ENCODE measurements around the gene COX7A2L.
"Not testable (repeated sequence)": the region's sequence is repeated elsewhere in the genome, so short reads cannot be mapped to it uniquely, and the experiment has no call there.

The COX7A2L gene

DNA sequence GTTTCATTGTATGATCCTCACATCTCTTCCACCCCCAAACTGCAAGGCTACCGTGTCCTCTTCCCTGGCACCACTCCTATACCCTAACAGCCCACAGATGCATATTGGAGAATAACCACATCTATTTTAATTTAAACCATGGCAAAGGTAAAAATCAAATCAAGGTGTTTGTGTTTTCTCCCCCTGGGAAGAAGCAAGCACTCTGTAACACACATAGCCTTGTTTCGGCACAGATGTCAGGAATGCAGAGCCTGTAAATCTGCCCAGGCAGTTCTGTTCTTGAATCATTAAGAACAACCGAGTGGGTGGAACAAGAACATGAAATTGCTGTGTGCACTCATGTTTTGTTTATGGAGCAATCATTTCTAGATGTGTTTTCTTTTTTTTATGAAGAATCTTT is 6.8 kb upstream of the COX7A2L start:
- no peak for DNase-seq (ENCODE audit: low read depth)

- no peak for DNase-seq (ENCODE audit: low read depth)
These were observed 5.4 kb upstream of the COX7A2L start for GRCh38 chr2:42366411-42366810.

- DNase-seq (ENCODE audit: low read depth), result no peak
These were observed 3.6 kb upstream of the COX7A2L start for GRCh38 chr2:42364658-42365057.

GRCh38 chr2:42363413-42363812 is 2.4 kb upstream of the COX7A2L start:
- DNase-seq (ENCODE audit: low read depth), result no peak

DNA sequence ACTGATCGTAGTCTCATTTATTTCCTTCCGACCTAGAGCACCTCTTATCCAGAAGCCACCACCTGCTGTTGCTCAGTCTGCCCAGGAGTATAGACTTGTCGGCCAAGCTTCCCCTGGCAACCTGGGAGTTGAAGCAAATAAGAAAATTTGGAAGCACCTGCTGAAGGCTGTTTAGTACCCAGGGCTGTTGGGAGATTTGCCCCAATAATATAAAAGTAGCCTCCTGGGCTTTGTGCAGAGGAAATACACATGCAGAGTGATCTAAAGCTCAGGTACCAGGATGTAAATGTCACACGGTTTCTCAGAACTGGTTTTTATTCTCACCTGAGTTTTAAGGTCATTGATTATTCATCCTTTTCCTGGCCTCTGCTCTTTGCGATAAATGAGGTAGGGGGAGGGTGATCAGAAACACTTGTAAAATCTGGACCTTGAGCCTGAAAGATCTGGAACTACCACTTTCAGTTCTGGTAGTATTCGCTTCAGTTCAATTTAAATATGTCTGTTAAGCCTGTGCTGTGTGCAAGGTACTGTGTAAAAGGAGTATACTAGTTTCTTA is 789 bp upstream of the COX7A2L start:
- DNase-seq (ENCODE audit: low read depth), result no peak

DNA sequence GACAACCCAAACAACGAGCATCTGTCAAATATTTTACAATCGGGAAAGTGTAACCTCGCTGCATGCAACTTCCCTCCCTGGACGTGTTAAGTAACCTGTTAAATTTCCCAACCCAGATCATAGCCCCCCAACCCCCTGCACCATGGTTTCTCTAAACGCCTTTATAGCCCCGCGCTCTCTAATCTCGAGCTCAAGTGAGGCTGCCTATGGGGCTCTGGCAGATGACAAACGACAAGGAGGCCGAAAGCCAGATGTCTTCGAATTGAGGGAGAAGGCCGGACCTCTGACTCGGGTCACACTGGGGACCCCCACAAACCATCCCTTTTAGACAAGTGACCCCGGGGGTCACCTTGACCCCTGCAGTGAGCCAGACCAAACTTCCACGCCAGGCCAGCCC is 526 bp downstream of the COX7A2L start:
- no peak for DNase-seq (ENCODE audit: low read depth)

GRCh38 chr2:42359965-42360483 is 993 bp downstream of the COX7A2L start:
- DNase-seq (ENCODE audit: low read depth), result no peak

- DNase-seq (ENCODE audit: low read depth), result no peak
These were observed 1.6 kb downstream of the COX7A2L start for GRCh38 chr2:42359304-42359964.

- DNase-seq (ENCODE audit: low read depth), result no peak
These were observed 7.1 kb downstream of the COX7A2L start for GRCh38 chr2:42353792-42354429.

- no peak for DNase-seq (ENCODE audit: low read depth)
These were observed 9.2 kb downstream of the COX7A2L start for GRCh38 chr2:42351864-42352263.

- no peak for DNase-seq (ENCODE audit: low read depth)
These were observed 10.5 kb downstream of the COX7A2L start for GRCh38 chr2:42350434-42351063.

DNA sequence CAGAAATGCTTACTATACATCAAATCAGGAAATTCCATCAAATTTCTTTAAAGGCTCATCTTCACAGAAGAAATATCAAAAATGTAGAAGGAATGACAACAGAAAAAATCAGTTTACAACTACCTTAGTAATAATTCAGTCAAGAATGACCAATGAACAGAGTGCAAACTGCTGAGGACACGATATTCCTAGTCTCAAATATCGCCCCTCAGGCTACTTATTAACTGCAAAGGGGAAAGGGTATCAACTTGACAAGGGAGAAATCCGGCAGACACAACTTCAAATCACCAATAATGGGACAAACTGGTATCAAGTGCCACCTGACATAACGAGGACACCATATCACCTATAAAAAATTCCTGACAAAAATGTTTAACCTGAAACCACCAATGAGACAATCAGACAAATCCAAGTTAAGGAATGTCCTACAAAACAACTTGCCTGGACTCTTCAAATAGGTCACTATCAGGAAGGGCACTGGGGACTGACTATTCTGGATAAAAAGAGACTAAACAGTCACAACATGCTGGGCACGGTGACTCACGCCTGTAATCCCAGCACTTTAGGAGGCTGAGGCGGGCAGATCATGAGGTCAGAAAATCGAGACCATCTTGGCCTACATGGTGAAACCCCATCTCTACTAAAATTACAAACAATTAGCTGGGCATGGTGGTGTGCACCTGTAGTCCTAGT is 12.8 kb downstream of the COX7A2L start:
- DNase-seq (ENCODE audit: low read depth), result no peak

DNA sequence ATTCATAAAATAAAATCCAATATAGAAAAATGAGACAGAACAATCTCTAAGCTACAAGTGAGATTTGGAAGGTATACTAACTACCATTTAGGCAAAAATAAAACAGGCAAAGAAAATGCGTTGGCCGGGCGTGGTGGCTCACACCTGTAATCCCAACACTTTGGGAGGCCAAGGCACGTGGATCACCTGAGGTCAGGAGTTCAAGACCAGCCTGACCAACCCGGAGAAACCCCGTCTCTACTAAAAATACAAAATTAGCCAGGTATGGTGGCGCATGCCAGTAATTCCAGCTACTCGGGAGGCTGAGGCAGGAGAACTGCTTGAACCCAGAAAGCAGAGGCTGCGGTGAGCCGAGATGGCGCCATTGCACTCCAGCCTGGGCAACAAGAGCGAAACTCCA is 13.5 kb downstream of the COX7A2L start:
- DNase-seq (ENCODE audit: low read depth), result not testable (repeated sequence)

DNA sequence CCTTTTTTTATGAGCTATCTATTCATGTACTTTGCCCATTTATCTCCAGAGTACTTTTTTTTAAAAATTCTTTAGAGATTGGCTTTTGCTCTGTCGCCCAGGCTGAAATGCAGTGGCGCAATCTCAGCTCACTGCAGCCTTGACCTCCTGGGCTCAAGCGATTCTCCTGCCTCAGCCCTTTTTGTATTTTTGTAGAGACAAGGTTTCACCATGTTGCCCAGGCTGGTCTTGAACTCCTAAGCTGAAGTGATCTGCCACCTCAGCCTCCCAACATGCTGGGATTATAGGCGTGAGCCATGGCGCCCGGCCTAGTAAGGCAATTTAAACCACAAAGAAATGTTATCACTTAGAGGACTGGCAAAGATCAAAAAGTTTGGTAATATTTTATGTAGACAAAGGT is 14.2 kb downstream of the COX7A2L start:
- DNase-seq (ENCODE audit: low read depth), result not testable (repeated sequence)

- DNase-seq (ENCODE audit: low read depth), result no peak
These were observed 15.0 kb downstream of the COX7A2L start for GRCh38 chr2:42345986-42346385.

DNA sequence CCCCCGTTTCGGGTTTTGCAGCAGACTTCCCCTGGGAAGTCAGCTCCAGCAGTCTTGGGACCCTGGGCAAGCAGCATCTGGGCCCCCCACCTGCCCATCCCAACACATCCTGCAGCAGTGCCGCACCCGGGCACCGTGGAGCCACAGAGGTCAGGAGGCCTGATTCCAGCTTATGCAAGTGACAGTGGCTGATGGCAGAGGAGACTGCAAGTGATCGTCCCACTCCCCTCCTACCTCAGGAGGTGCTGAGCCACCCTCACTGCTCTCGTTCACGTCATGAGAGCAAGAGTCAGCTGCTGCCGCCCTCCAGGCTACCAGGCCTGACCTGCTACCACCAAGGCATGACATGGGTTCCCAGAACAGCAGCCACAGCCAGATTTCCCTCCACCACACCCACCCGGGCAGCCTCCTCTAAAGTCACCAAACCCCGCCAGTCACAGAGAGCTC is 18.2 kb downstream of the COX7A2L start:
- no peak for DNase-seq (ENCODE audit: low read depth)

GRCh38 chr2:42342061-42342794 is 18.8 kb downstream of the COX7A2L start:
- no peak for DNase-seq (ENCODE audit: low read depth)

GRCh38 chr2:42340938-42341636 is 19.9 kb downstream of the COX7A2L start:
- DNase-seq (ENCODE audit: low read depth), result no peak

GRCh38 chr2:42340045-42340937 is 20.7 kb downstream of the COX7A2L start:
- no peak for DNase-seq (ENCODE audit: low read depth)

Data from stimulated activated CD8-positive, alpha-beta memory T cell treated with anti-CD3 and anti-CD28 coated beads, Interleukin-12 subunit alpha, Interleukin-12 subunit beta, amount 100 ng/mL, for 1 hour (primary cell).